Mucosa of descending colon (tissue), 3 donors: Measurements from ENCODE around the gene AMDHD1. TPM values are rescaled to one million over a fixed set of nuclear protein-coding genes. Genes with fewer than 3 reads are reported as not detected.

Source experiments
- ATAC-seq: fragments of 200-7000 bp; cut with Tn5 transposase; one replicate; pipeline ENCODE4 v1.9.1; 2020; ENCODE audit warnings: mild to moderate bottlenecking, moderate library complexity
- DNase-seq, 3 donors: peaks; one replicate each; pipeline ENCODE4 v3.0.0-alpha.2; 2020
- H3K36me3 ChIP-seq: fragments of 200-600 bp; one replicate; pipeline ENCODE4 v1.8.0; 2021; ENCODE audit warnings: low read depth, mild to moderate bottlenecking
- H3K4me1 ChIP-seq: fragments of 200-600 bp; one replicate; pipeline ENCODE4 v1.8.0; 2021; ENCODE audit warnings: low read depth, mild to moderate bottlenecking
- H3K4me3 ChIP-seq: fragments of 200-600 bp; one replicate; pipeline ENCODE4 v1.8.0; 2021; ENCODE audit warnings: mild to moderate bottlenecking
- H3K9me3 ChIP-seq: fragments of 200-600 bp; one replicate; pipeline ENCODE4 v1.8.0; 2021; ENCODE audit warnings: mild to moderate bottlenecking
- intact Hi-C, 2 donors: fragments of 100-400 bp; cut with DNase I in 1 of 2; cut with micrococcal nuclease in 1 of 2; formaldehyde crosslinking; loops; one replicate each; pipeline versions ENCODE4 v1.11.0 to v1.11.1; 2022; cut with DNase I, micrococcal nuclease
- total RNA-seq, 3 donors: library from RNA; stranded (reverse); fragmentation: NEBNext Ultra II Directional in 2 of 3; extraction: Animal tissue kit (Norgen Biotek cat#: 25700) in 2 of 3; gene quantifications; one replicate each; pipeline versions ENCODE4 v1.2.1 to v1.2.4, GENCODE V29; 2021 to 2023
- TF ChIP-seq, protein P1 (sequence below): fragments of 200-600 bp; IDR thresholded peaks from one replicate; pipeline ENCODE4 v1.8.0; 2022; ENCODE audit warnings: antibody characterized with exemption, mild to moderate bottlenecking
- donor health status: DM: no; HTN: no; CAD: no; lungs with moderate emphysema.
- donor health status: DM: no; HTN: no; CAD: no.
- donor health status: DM: no; HTN: yes; CAD: no.

AMDHD1 gene
- total RNA-seq, 3 donors from 2014 or later: 0.35 to 0.41 TPM; not detected in 1

DNA sequence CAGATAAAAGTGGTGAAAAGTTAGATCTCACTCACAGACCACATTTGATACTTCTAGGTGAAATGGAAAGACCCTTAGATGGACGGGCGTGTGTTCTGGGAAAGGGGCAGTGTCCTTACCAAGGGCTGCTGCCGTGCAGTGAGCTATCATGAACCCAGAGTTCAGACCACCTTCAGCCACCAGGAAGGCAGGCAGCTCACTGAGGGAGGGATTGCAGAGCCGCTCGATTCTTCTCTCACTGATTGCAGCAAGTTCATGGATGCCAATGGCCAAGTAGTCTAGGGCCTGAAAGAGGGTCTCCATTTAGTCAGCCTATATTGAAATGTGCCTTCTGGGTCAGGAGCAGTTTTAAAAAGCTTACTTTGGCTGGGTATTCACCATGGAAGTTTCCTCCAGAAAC, 37.3 kb downstream of the AMDHD1 start:
- Histone ChIP-seq H3K4me3 (no peak overlapping the region), H3K36me3 (no peaks in the 10 kb centered on the region), H3K4me1 (no peaks in the 10 kb centered on the region), H3K9me3 (no peaks in the 10 kb centered on the region)
- no peak for ATAC-seq
- intact Hi-C loops: no loop called here
- DNase-seq: no peak
- TF ChIP-seq, protein P1, sequence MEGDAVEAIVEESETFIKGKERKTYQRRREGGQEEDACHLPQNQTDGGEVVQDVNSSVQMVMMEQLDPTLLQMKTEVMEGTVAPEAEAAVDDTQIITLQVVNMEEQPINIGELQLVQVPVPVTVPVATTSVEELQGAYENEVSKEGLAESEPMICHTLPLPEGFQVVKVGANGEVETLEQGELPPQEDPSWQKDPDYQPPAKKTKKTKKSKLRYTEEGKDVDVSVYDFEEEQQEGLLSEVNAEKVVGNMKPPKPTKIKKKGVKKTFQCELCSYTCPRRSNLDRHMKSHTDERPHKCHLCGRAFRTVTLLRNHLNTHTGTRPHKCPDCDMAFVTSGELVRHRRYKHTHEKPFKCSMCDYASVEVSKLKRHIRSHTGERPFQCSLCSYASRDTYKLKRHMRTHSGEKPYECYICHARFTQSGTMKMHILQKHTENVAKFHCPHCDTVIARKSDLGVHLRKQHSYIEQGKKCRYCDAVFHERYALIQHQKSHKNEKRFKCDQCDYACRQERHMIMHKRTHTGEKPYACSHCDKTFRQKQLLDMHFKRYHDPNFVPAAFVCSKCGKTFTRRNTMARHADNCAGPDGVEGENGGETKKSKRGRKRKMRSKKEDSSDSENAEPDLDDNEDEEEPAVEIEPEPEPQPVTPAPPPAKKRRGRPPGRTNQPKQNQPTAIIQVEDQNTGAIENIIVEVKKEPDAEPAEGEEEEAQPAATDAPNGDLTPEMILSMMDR: no peak

DNA sequence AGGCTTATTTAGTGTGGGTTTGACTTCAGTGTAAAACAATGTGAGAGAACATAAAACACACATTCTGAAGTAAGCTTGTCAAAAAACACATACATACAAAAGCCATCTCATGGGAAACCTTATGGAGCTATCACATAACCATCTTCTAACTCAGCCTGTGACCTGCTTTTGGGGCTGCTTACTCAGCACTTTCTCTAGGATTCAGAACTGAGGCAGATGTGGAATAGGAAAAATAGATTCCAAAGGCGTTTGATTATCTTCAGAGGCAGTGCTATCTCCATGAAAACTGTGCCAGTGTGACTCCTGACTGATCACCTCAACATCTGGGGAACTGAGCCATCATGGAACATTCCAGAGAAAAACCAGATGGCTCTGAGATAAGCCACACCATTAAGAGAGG, 39.5 kb downstream of the AMDHD1 start:
- Histone ChIP-seq H3K36me3 (no peaks in the 10 kb centered on the region), H3K9me3 (no peaks in the 10 kb centered on the region), H3K4me1 (no peaks in the 10 kb centered on the region), H3K4me3 (no peak overlapping the region)
- no peak for ATAC-seq
- TF ChIP-seq, protein P1: no peak
- DNase-seq: no peak
- intact Hi-C loops: no loop called here

DNA sequence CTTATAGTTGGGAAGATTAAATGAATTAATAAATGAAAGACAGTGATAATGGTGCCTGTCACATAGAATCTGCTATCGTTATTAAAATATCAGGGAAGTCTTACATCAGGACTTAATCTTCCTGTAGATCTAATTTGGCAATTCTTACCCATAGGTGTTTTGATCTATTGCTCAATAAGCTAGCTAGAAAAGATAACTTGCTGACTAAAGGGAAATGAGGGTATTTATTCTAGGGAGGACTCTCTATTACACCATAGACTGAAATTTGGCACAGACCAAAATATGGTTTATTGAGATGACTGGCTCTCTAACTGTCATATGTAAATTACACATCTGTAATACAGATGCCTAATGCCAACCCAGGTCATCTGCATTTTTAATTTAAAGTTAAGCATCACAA, 41.6 kb downstream of the AMDHD1 start:
- ATAC-seq (no peak), DNase-seq (no peak)
- H3K36me3 ChIP-seq: no peaks in the 10 kb centered on the region
- H3K9me3 ChIP-seq: no peaks in the 10 kb centered on the region
- TF ChIP-seq, protein P1: no peak
- H3K4me1 ChIP-seq: no peaks in the 10 kb centered on the region
- intact Hi-C loops: no loop called here
- H3K4me3 ChIP-seq: no peak overlapping the region

DNA sequence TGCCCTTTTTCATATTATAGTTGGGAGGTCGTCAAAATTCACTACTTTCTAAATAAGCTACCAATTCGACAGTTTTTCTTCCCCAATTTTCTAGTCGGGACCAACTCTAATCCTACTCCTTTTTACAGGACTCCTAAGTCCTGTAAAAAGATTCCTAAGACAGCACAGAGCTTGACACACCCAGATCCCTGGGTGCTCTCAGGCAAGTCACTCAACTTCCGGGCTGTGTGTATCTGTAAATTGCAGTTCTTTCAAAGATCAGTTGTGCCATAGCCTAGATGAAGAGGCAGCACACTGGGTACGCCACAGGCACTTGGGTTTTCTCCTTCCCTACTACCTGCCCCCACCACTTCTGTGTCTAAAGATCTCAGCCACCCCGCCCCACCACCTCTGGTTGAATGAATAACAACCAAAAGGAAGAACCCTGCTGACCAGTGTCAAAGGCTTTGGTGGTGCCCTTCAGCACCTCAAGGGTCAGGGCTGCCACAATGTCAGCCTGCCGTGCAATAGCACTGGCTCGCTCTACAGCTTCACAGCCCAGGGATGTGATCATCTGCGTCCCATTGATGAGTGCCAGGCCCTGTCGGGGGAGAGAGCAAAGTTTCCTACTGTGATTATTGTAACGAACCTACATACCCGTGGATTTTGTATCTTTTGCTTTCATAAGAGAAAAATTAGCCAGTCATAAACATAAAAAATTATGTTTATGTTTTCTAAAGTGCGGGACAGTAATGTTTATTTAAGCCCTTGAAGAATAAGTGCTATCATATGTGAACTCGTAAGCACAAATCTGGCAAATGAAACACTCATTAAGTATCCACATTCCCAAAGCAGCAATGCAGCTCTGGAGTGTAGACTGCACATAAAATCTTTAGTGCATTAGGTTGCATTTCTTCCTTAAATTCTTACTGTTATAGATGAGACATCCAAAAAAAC, 43.8 kb downstream of the AMDHD1 start:
- DNase-seq (peak in 1 of 3 donors; percentile 14), ATAC-seq (peak; percentile 78)
- Histone ChIP-seq H3K4me1 (no peaks in the 10 kb centered on the region), H3K36me3 (no peaks in the 10 kb centered on the region), H3K9me3 (no peaks in the 10 kb centered on the region), H3K4me3 (no peak overlapping the region)
- intact Hi-C loops: no loop called here
- TF ChIP-seq, protein P1: no peak

DNA sequence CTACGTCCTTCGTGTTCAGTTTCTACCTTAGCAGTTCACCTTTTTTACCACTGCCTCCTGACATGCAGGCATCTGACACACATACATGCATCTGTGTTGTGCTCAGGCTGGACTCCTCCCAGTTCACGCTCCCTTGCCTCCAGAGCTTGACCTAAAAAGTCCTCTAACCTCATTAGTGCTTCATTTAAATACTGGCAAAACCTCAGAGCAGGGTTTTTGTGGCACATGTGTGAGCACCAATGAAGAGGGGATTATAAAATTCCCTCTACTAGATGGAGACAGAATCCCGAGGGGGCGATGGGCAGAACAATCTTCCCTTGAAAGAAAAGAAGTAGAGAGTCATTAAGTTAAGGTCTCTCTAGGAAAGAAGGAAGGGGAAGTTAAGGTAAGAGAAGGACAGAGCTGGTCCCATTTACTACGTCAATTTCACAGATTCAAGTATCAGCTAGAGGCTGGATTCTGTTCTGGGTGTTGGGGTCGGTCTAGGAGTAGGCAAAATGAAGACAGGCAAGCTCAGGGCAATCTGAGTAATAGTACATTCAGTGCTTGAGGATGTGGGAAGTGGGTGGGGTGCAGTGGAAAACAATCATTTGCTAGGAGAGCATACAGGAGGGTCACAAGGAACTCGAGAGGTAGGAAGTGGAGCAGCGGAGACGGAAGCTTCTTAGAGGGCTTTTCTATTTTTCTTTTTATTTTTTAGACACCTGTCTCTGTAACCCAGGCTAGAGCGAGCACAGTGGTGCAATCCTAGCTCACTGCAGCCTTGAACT, 45.6 kb downstream of the AMDHD1 start:
- no peak for ATAC-seq
- TF ChIP-seq, protein P1: no peak
- intact Hi-C loops: no loop called here
- no peak overlapping the region for H3K4me3 ChIP-seq
- DNase-seq: no peak
- no peaks in the 10 kb centered on the region for H3K9me3 ChIP-seq
- no peaks in the 10 kb centered on the region for H3K4me1 ChIP-seq
- no peaks in the 10 kb centered on the region for H3K36me3 ChIP-seq
